ENCODE data around the gene NR1D1.
A peak's percentile ranks its signal among the peaks of the same experiment; 100 is the strongest.

Gene NR1D1

DNA sequence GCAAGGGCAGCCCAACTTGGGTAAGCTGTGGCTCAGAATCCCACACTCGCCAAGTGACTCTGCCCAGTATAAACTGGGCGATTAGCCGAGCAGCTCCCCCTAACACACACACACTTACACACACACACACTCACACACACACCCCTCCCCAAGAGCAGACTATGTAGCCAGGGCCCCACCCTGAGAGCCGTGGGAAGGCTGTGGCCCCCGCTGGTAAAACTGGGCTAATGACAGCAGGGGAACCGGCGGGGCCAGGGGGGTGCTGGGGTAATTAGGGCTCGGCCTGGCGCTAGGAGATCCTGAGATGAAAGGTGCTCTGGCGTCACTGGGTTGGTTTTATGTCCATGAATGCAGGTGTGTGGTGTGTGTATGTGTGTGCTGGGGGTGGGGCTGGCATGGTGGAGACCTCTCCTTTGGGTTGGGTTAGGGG lies 38.8 kb downstream of the NR1D1 start:
- DNase-seq, result peak in 1 of 2 experiments; percentile 10

DNA sequence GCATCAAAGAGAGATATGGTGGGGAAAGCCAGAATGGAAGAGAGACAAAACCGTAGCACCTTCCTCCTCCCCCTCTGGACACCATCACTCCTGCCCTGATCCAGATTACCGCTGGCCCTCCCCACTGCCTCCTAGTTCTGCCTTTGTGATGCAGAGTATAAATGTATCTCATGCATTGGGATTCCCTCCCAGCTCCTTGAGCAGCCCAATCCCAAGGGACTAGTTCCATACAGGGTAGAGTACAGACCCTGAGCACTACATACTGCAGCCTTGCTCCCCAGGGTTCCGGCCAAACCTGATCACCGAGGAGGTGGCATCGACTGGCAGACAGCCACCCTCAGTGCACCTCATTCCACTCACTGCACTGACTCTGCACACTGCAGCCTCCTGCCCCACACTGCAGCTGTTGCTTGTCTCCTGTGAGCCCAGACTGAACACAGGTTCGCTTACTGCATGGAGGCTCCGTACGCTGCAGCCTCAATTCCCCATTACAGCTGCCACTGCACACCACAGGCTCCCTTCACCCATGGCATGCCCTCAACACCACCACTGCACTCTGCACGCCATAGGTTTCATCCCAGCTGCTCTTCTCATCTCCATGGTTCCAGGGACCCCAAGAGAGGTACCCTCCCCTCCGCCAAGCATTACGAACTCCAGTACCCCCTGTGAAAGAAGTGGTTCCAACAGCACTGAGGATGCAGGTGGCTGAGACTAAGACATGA lies 39.3 kb downstream of the NR1D1 start:
- DNase-seq, result peak in 1 of 2 experiments; percentile 33

DNA sequence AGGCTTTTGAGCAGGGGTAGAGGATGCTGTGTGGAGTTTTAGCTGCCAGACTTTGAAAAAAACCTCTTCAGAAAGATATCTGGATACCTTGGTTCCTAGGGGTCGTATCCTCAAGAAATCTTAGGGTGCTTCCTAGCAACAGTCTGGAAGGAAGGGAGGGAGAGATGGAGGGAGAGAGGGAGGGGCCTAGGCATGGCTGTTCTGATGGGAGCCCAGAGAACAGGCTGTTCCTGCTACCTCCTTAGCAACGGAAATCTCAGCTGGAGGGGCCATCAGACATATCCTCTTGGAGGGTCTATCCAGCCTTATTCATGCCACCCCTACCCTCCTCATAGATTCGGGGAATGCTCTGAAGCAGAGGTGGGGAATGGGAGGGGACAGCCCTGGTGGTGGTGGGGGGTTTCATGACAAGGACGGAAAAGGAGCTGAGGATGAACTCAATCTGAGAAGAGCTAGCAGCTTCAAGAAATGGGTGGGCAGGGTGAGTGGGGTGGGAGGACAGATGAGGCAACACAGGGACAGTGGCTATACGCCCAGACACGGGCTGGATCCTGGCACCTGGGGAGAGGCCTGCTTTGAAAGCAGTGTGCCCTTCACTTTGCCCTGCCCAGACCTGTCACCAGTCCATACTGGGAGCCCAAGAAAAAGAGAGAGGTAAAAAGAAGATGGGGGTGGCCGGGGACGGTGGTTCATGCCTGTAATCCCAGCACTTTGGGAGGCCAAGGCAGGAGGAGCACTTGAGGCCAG lies 40.5 kb downstream of the NR1D1 start:
- DNase-seq, result no peak

DNA sequence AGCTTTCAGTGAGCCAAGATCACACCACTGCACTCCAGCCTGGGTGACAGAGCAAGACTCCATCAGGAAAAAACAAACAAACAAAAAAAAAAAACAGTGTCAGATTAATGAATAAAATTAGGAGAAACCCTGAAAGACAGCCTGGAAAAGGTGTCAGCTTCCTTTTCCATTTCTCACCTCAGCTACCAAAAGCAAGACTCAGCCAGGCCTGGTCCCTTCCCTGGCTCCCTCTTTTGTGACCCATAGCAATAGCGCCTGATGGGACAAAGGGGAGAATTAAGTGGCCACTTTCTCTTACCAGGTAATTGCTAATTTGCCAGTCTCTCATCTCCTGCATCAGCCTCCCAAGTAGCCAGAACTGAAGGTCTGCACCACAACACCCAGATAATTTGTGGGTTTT lies 41.5 kb downstream of the NR1D1 start:
- no peak for DNase-seq

DNA sequence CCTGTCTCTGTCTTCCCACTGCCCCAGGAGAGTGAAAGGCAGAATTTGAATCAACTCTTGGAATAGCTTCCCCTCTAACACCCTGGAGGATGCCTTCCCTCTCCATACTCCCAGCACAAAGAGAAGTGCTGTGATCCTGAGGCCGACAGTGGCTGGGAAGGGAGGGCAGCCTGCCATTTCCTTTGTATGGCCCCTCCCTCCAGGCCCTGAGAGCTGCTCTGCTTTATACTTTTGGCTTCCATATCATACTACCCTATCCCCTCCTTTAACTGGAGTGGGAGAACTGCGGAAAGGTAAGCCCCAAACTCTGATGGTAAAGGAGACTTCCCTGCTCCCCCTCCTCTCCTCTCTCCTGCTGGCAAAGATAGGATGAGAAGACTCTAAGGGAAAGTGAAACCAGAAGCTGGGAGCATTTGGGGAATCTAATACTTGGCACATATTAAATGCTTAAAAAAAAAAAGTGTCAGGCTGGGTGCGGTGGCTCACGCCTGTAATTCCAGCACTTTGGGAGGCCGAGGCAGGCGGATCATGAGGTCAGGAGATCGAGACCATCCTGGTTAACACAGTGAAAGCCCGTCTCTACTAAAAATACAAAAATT lies 42.1 kb downstream of the NR1D1 start:
- DNase-seq, result no peak

DNA sequence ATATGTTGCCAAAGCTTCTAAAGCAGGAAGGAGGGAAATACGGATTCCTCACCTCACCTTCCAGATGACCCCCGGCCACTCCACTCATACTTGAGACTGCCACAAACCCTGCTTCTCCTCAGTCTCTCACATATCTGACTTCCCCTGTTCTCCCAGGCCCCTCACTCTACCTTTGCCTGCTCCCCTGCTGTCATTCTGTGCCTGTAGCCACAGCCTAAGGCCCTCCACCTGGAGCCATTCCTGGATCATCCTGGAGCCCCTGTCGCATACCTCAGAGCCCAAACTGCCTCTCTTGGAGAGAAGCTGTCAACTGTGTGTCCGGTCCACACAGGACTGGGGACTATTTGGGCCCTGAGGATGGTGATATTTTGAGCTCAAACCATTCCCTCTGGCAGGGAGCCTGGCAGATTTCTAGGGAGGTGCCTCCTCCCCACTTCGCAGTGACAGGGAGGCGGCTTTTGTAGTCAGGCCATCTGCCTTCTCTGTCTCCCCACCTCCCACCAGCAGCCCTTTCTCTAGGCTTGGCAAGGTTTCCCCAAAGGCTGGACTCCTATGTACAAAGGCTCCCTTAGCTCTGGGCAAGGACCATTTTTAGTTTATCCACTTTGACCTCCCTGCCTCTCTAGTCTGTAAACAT lies 43.9 kb downstream of the NR1D1 start:
- no peak for DNase-seq
